Brain microvascular endothelial cell (primary cell): ENCODE results near the gene BUB1.
"Not testable (repeated sequence)": the region's sequence is repeated elsewhere in the genome, so short reads cannot be mapped to it uniquely, and the experiment has no call there.

Experiments
- DNase-seq: peaks from one replicate; pipeline ENCODE4 v3.0.0-alpha.2; 2020
- H3K27ac ChIP-seq: fragments of 250-450 bp; sonication (Bioruptor Pico); 2 replicates; pipeline ENCODE4 v1.5.1; 2020; ENCODE audit warnings: mild to moderate bottlenecking, moderate library complexity
- H3K27me3 ChIP-seq: fragments of 250-450 bp; sonication (Bioruptor Pico); replicated peaks from 2 replicates; pipeline ENCODE4 v1.5.1; 2020; ENCODE audit warnings: mild to moderate bottlenecking
- H3K36me3 ChIP-seq: fragments of 250-450 bp; sonication (Bioruptor Pico); replicated peaks from 2 replicates; pipeline ENCODE4 v1.5.1; 2020; ENCODE audit warnings: mild to moderate bottlenecking
- H3K4me3 ChIP-seq: 2 replicates; pipeline ENCODE4 v1.5.1; 2011; ENCODE audit warnings: low read depth, mild to moderate bottlenecking, control low read depth, low read length, moderate library complexity
- CTCF ChIP-seq: IDR thresholded peaks from 2 replicates; pipeline ENCODE4 v1.5.1; 2011; ENCODE audit warnings: low read depth, mild to moderate bottlenecking, moderate library complexity, low read length, control low read depth, inconsistent platforms; ENCODE audit errors: missing control alignments
- in situ Hi-C: cut with HindIII; loops from 2 replicates; pipeline ENCODE4 v1.10.0; 2017; ENCODE audit warnings: low sequenced_read_pairs, low pct_ligation_motif_present

The BUB1 gene

GRCh38 chr2:110638004-110638403 is 39.9 kb downstream of the BUB1 start:
- Histone ChIP-seq H3K4me3 (no peak overlapping the region), H3K27me3 (no peaks in the 10 kb centered on the region), H3K36me3 (peaks cover 2% of the 10 kb centered on the region), H3K27ac (no peak overlapping the region)
- no peak for TF ChIP-seq CTCF
- in situ Hi-C loops: no loop called here
- DNase-seq: no peak

- in situ Hi-C loops: no loop called here
- Histone ChIP-seq H3K36me3 (peaks cover 2% of the 10 kb centered on the region), H3K27me3 (no peaks in the 10 kb centered on the region), H3K4me3 (no peak overlapping the region), H3K27ac (no peak overlapping the region)
- DNase-seq: no peak
- TF ChIP-seq CTCF: no peak
Measured at GRCh38 chr2:110637093-110637492, 40.8 kb downstream of the BUB1 start.

- in situ Hi-C loops, H3K36me3 ChIP-seq, H3K4me3 ChIP-seq: not testable (repeated sequence)
Measured at GRCh38 chr2:110635949-110636628, 41.8 kb downstream of the BUB1 start.

GRCh38 chr2:110627348-110627747 is 50.5 kb downstream of the BUB1 start:
- in situ Hi-C loops, H3K36me3 ChIP-seq, DNase-seq, H3K4me3 ChIP-seq, H3K27me3 ChIP-seq, H3K27ac ChIP-seq: not testable (repeated sequence)

More at GRCh38 chr2:110635949-110636628, 41.8 kb downstream of the BUB1 start:
- H3K27ac ChIP-seq, H3K27me3 ChIP-seq, DNase-seq: not testable (repeated sequence)

- DNase-seq, in situ Hi-C loops, H3K36me3 ChIP-seq, H3K4me3 ChIP-seq, H3K27ac ChIP-seq, H3K27me3 ChIP-seq: not testable (repeated sequence)
Measured at GRCh38 chr2:110619326-110619939, 58.4 kb downstream of the BUB1 start.

GRCh38 chr2:110613927-110614326 is 63.9 kb downstream of the BUB1 start:
- H3K27ac ChIP-seq, H3K4me3 ChIP-seq, in situ Hi-C loops, H3K27me3 ChIP-seq, DNase-seq, H3K36me3 ChIP-seq: not testable (repeated sequence)

- H3K27ac ChIP-seq, H3K4me3 ChIP-seq, DNase-seq, in situ Hi-C loops, H3K36me3 ChIP-seq, H3K27me3 ChIP-seq: not testable (repeated sequence)
Measured at GRCh38 chr2:110610613-110611250, 67.1 kb downstream of the BUB1 start.

GRCh38 chr2:110609843-110610612 is 67.8 kb downstream of the BUB1 start:
- DNase-seq, H3K36me3 ChIP-seq, H3K27ac ChIP-seq, in situ Hi-C loops, H3K27me3 ChIP-seq, H3K4me3 ChIP-seq: not testable (repeated sequence)

- H3K27me3 ChIP-seq, H3K36me3 ChIP-seq, H3K27ac ChIP-seq, DNase-seq, H3K4me3 ChIP-seq, in situ Hi-C loops: not testable (repeated sequence)
Measured at GRCh38 chr2:110608788-110609502, 68.9 kb downstream of the BUB1 start.

GRCh38 chr2:110605057-110605456 is 72.8 kb downstream of the BUB1 start:
- in situ Hi-C loops, H3K27ac ChIP-seq, H3K27me3 ChIP-seq, H3K36me3 ChIP-seq, H3K4me3 ChIP-seq, DNase-seq: not testable (repeated sequence)

GRCh38 chr2:110603917-110604591 is 73.8 kb downstream of the BUB1 start:
- DNase-seq, in situ Hi-C loops, H3K27ac ChIP-seq, H3K4me3 ChIP-seq, H3K27me3 ChIP-seq, H3K36me3 ChIP-seq: not testable (repeated sequence)
